Right ventricle myocardium inferior (tissue), 1 donor: ENCODE measurements around the gene KRTAP1-1. TPM values are rescaled to one million over a fixed set of nuclear protein-coding genes. Genes with fewer than 3 reads are reported as not detected.
"Not testable (repeated sequence)": the region's sequence is repeated elsewhere in the genome, so short reads cannot be mapped to it uniquely, and the experiment has no call there.

Experiments
- ATAC-seq: fragments of 200-7000 bp; cut with Tn5 transposase; one replicate; pipeline ENCODE4 v1.9.1; 2020; ENCODE audit warnings: mild to moderate bottlenecking, moderate library complexity
- DNase-seq: peaks from one replicate; pipeline ENCODE4 v3.0.0; 2021; ENCODE audit errors: missing footprints
- intact Hi-C: fragments of 100-400 bp; cut with DNase I; formaldehyde crosslinking; loops from one replicate; pipeline ENCODE4 v1.11.0; 2022
- total RNA-seq: library from RNA; stranded (reverse); fragmentation: NEBNext Ultra II Directional; extraction: Animal tissue kit (Norgen Biotek cat#: 25700); gene quantifications from one replicate; pipeline ENCODE4 v1.2.1, GENCODE V29; 2021
- donor health status: DM: no; HTN: yes; CAD: no; lungs with severe emphysema.

The KRTAP1-1 gene
- total RNA-seq, 1 donor from 2014 or later: not detected

GRCh38 chr17:41059276-41060051 is 18.2 kb upstream of the KRTAP1-1 start:
- intact Hi-C loops, DNase-seq, ATAC-seq: not testable (repeated sequence)

- ATAC-seq (no peak), DNase-seq (no peak)
- intact Hi-C loops: no loop called here
Measured at GRCh38 chr17:41058741-41059140, 17.5 kb upstream of the KRTAP1-1 start.

- DNase-seq: no peak
- intact Hi-C loops: no loop called here
- no peak for ATAC-seq
Measured at GRCh38 chr17:41057547-41057946, 16.3 kb upstream of the KRTAP1-1 start.

GRCh38 chr17:41055130-41055529 is 13.9 kb upstream of the KRTAP1-1 start, which contains the start of gene KRTAP2-2:
KRTAP2-2 (minus strand) TSS chr17:41055230; CDS start chr17:41055211, 19 bp downstream.
- intact Hi-C loops, DNase-seq, ATAC-seq: not testable (repeated sequence)

GRCh38 chr17:41054556-41054955 is 13.3 kb upstream of the KRTAP1-1 start:
- intact Hi-C loops, DNase-seq, ATAC-seq: not testable (repeated sequence)

GRCh38 chr17:41054025-41054424 is 12.8 kb upstream of the KRTAP1-1 start:
- intact Hi-C loops: no loop called here
- no peak for DNase-seq
- no peak for ATAC-seq

GRCh38 chr17:41052566-41052965 is 11.3 kb upstream of the KRTAP1-1 start:
- intact Hi-C loops: no loop called here
- DNase-seq (no peak), ATAC-seq (no peak)

GRCh38 chr17:41049110-41049509 is 7.9 kb upstream of the KRTAP1-1 start:
- no peak for ATAC-seq
- intact Hi-C loops: no loop called here
- DNase-seq: no peak

GRCh38 chr17:41048441-41048840 is 7.2 kb upstream of the KRTAP1-1 start:
- ATAC-seq: no peak
- no peak for DNase-seq
- intact Hi-C loops: no loop called here

- ATAC-seq, DNase-seq, intact Hi-C loops: not testable (repeated sequence)
Measured at GRCh38 chr17:41046735-41047465, 5.7 kb upstream of the KRTAP1-1 start, which contains the start of gene KRTAP2-1. KRTAP2-1 (minus strand) TSS chr17:41047316; CDS start chr17:41047267, 49 bp downstream.

GRCh38 chr17:41042953-41043352 is 1.7 kb upstream of the KRTAP1-1 start:
- DNase-seq (no peak), ATAC-seq (no peak)
- intact Hi-C loops: no loop called here

- DNase-seq (no peak), ATAC-seq (no peak)
- intact Hi-C loops: no loop called here
Measured at GRCh38 chr17:41037853-41038350, 3.3 kb downstream of the KRTAP1-1 start.

GRCh38 chr17:41034346-41034935 is 6.8 kb downstream of the KRTAP1-1 start, which contains the start of gene KRTAP1-3:
KRTAP1-3 (minus strand) TSS chr17:41034874; CDS start chr17:41034821, 53 bp downstream.
- DNase-seq, intact Hi-C loops, ATAC-seq: not testable (repeated sequence)

- intact Hi-C loops: no loop called here
- no peak for DNase-seq
- no peak for ATAC-seq
Measured at GRCh38 chr17:41029633-41030245, 11.5 kb downstream of the KRTAP1-1 start, which contains the start of gene KRTAP1-4. KRTAP1-4 (minus strand) TSS chr17:41030195; CDS start chr17:41030078, 117 bp downstream.

GRCh38 chr17:41026715-41027471 is 14.4 kb downstream of the KRTAP1-1 start, which contains the start of gene KRTAP1-5:
KRTAP1-5 (minus strand) TSS chr17:41027208; CDS start chr17:41027155, 53 bp downstream.
- no peak for DNase-seq
- intact Hi-C loops: no loop called here
- no peak for ATAC-seq

GRCh38 chr17:41024697-41025096 is 16.6 kb downstream of the KRTAP1-1 start:
- no peak for DNase-seq
- intact Hi-C loops: no loop called here
- no peak for ATAC-seq

- intact Hi-C loops: no loop called here
- ATAC-seq (no peak), DNase-seq (no peak)
Measured at GRCh38 chr17:41020336-41020735, 20.9 kb downstream of the KRTAP1-1 start.

GRCh38 chr17:41019415-41019814 is 21.8 kb downstream of the KRTAP1-1 start:
- ATAC-seq: no peak
- intact Hi-C loops: no loop called here
- no peak for DNase-seq
